Muscle layer of colon (tissue), 2 donors: ENCODE measurements around the gene TRABD2B.

ENCODE experiments used
- H3K27ac ChIP-seq: one replicate; pipeline ENCODE4 v1.7.0; 2013; ENCODE audit warnings: low read depth, mild to moderate bottlenecking, low read length, moderate library complexity
- H3K27me3 ChIP-seq, 2 donors: one replicate each; pipeline ENCODE4 v1.7.0; 2013; ENCODE audit warnings: low read length in 2 of 2, mild to moderate bottlenecking in 2 of 2; ENCODE audit not compliant: insufficient read depth in 2 of 2, control insufficient read depth in 1 of 2
- H3K36me3 ChIP-seq: one replicate; pipeline ENCODE4 v1.7.0; 2013; ENCODE audit warnings: mild to moderate bottlenecking, low read length; ENCODE audit not compliant: insufficient read depth
- H3K4me1 ChIP-seq: one replicate; pipeline ENCODE4 v1.7.0; 2013; ENCODE audit warnings: mild to moderate bottlenecking, low read length; ENCODE audit not compliant: insufficient read depth
- H3K4me3 ChIP-seq, 2 donors: one replicate each; pipeline ENCODE4 v1.7.0; 2013; ENCODE audit warnings: low read length in 2 of 2, low read depth in 1 of 2, mild to moderate bottlenecking in 1 of 2, moderate library complexity in 1 of 2
- H3K9ac ChIP-seq: one replicate; pipeline ENCODE4 v1.7.0; 2013; ENCODE audit warnings: low read length
- H3K9me3 ChIP-seq: one replicate; pipeline ENCODE4 v1.7.0; 2013; ENCODE audit warnings: mild to moderate bottlenecking, low read length
- donor health status: abdominal sarcoma.
- donor health status: Adenocarcinoma of cecum.

TRABD2B gene

DNA sequence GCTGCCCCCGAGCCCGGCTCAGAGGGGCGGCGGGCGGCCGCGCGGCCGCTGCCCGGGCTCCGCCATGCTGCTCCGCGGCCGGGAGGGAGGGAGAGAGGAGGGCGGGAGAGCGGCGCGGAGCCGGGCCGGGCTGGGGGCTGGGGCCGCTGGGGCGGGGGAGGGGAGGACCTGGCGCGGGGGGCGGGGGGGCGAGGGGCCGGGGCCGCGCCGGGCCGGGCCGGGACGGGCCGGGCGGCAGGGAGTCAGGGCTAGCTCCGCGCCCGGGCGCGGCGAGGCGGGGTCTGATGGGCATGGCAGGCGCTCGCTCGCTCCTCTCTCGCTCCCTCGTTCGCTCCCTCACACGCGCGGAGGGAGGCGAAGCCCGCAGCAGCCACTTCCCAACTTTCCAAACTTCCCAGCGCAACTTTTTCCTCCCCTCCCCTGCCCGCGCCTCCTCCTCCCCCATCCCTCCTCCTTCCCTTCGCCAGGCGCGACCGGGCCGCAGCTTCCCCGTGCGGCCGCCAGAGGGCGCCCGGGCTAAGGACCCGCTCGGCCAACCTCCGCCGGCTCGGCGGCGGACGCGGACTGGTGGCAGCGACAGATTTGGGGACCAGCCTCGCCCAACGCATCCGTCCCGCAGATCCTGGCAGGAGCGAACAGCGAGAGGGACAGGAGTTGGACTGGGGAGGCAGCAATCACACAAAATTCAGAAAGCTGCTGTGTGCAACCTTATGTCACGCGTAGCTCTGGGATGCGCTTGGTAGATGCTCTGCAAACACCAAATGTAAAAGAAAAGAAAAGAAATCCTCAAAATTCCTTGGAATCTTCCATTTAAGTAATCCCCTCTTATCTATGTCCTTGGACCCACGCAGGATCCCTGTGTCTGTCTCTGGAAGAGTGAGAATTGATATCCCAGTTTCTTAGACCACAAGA is at the start of gene TRABD2B:
Gene TRABD2B, minus strand, starts transcription at position 97 of the 912 bp plus-strand sequence.
- Histone ChIP-seq H3K9me3 (no peaks in the 10 kb centered on the region), H3K27ac (no peak within 1 kb of the TSS), H3K27me3 (peaks cover 4 to 16% of the 10 kb centered on the region in 2 donors), H3K4me3 (peak within 1 kb of the TSS; percentile 33 to 65), H3K9ac (no peak within 1 kb of the TSS), H3K4me1 (peaks cover 9% of the 10 kb centered on the region), H3K36me3 (no peaks in the 10 kb centered on the region)

- no peak overlapping the region for H3K27ac ChIP-seq
- H3K9ac ChIP-seq: no peak overlapping the region
- no peaks in the 10 kb centered on the region for H3K9me3 ChIP-seq
- H3K4me3 ChIP-seq: no peak overlapping the region
- no peaks in the 10 kb centered on the region for H3K27me3 ChIP-seq
- no peaks in the 10 kb centered on the region for H3K4me1 ChIP-seq
- H3K36me3 ChIP-seq: no peaks in the 10 kb centered on the region
These were observed 47.1 kb upstream of the TRABD2B start for GRCh38 chr1:48044311-48044710.

DNA sequence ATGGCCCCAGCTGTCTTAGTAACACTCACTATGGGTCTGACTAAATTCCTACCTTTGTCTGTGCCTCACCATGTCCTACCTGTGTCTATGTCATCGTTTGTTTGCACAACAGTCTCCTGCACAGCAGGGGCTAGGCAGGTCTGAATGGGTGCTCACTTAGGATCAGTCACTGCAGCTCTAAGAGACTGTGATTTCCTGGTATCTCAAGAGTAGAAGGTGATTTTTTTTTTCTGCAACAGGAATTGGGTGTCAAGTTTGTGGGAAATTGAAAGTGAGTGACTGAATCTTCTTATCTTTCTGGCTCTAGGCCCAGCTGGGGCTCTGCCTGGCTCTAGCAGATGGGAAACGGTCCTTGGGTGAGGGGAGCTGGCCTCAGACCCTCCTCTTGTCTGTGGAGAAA is 46.4 kb upstream of the TRABD2B start:
- Histone ChIP-seq H3K9me3 (no peaks in the 10 kb centered on the region), H3K27me3 (no peaks in the 10 kb centered on the region), H3K4me3 (no peak overlapping the region), H3K9ac (no peak overlapping the region), H3K36me3 (no peaks in the 10 kb centered on the region), H3K27ac (no peak overlapping the region), H3K4me1 (no peaks in the 10 kb centered on the region)

DNA sequence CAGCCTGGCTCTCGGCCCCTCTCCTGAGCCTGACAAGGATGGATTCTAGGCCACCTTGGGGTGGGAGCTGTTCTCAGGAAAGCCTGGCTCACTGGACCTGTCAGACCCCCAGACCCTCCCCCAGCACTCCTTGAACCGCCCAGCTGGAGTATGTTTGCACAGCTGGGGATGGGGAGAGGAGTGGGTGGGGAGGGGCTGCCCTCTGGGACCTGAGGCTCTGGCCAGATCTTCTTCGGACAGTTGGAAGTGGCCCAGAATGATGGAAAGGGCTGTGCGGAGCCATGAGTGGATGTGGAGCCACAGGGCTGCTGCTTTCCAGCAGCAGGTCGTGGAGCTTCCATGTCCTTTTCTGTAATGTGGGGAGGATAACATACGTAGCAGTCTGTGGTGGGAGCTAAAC is 43.0 kb upstream of the TRABD2B start:
- H3K27ac ChIP-seq: no peak overlapping the region
- no peaks in the 10 kb centered on the region for H3K27me3 ChIP-seq
- no peak overlapping the region for H3K4me3 ChIP-seq
- H3K36me3 ChIP-seq: no peaks in the 10 kb centered on the region
- no peaks in the 10 kb centered on the region for H3K9me3 ChIP-seq
- H3K4me1 ChIP-seq: no peaks in the 10 kb centered on the region
- H3K9ac ChIP-seq: no peak overlapping the region

GRCh38 chr1:48039088-48040054 is 42.2 kb upstream of the TRABD2B start:
- no peaks in the 10 kb centered on the region for H3K27me3 ChIP-seq
- no peak overlapping the region for H3K4me3 ChIP-seq
- no peak overlapping the region for H3K27ac ChIP-seq
- H3K9ac ChIP-seq: no peak overlapping the region
- H3K9me3 ChIP-seq: no peaks in the 10 kb centered on the region
- H3K36me3 ChIP-seq: no peaks in the 10 kb centered on the region
- H3K4me1 ChIP-seq: no peaks in the 10 kb centered on the region

- no peak overlapping the region for H3K4me3 ChIP-seq
- no peak overlapping the region for H3K27ac ChIP-seq
- H3K4me1 ChIP-seq: no peaks in the 10 kb centered on the region
- H3K9me3 ChIP-seq: no peaks in the 10 kb centered on the region
- no peak overlapping the region for H3K9ac ChIP-seq
- no peaks in the 10 kb centered on the region for H3K36me3 ChIP-seq
- no peaks in the 10 kb centered on the region for H3K27me3 ChIP-seq
These were observed 41.1 kb upstream of the TRABD2B start for GRCh38 chr1:48038270-48038767.

DNA sequence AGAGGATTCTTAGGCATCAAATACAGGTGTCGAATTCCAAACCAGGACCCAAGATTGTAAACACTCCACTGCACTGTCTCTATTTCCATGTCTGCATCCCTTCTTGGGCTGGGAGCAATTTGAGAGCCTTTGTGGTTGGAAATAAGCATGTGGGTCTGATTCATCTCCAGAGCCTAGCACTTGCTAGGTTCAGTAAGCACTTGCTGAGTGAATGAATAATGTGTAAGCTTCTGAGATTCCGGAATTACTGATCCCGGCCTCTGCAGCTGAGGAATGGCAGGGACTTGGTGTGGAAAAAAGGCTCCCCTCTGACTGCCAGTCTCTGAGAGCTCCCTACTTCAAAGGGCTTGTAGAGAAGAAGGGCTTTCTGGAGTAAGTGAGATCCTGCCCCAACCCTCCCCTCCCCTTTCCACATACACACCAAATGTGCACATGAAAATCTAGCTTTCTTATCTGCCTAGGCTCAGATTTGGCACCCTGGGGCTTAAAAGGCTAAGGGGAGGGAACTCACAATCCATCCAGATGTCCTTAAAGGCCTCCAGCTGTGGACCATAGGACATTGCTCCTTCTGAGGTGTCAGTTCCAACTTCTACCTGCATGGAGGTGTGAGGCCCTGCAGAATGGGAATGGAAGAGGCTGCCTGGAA is 39.6 kb upstream of the TRABD2B start:
- Histone ChIP-seq H3K27me3 (no peaks in the 10 kb centered on the region), H3K36me3 (no peaks in the 10 kb centered on the region), H3K4me1 (no peaks in the 10 kb centered on the region), H3K9me3 (no peaks in the 10 kb centered on the region), H3K27ac (no peak overlapping the region), H3K4me3 (no peak overlapping the region), H3K9ac (no peak overlapping the region)

GRCh38 chr1:48035371-48036141 is 38.4 kb upstream of the TRABD2B start:
- no peak overlapping the region for H3K9ac ChIP-seq
- no peak overlapping the region for H3K4me3 ChIP-seq
- H3K36me3 ChIP-seq: no peaks in the 10 kb centered on the region
- H3K27me3 ChIP-seq: no peaks in the 10 kb centered on the region
- H3K9me3 ChIP-seq: no peaks in the 10 kb centered on the region
- no peak overlapping the region for H3K27ac ChIP-seq
- no peaks in the 10 kb centered on the region for H3K4me1 ChIP-seq

- no peaks in the 10 kb centered on the region for H3K27me3 ChIP-seq
- no peak overlapping the region for H3K9ac ChIP-seq
- no peaks in the 10 kb centered on the region for H3K9me3 ChIP-seq
- H3K4me3 ChIP-seq: no peak overlapping the region
- H3K36me3 ChIP-seq: no peaks in the 10 kb centered on the region
- H3K27ac ChIP-seq: no peak overlapping the region
- H3K4me1 ChIP-seq: no peaks in the 10 kb centered on the region
These were observed 36.4 kb upstream of the TRABD2B start for GRCh38 chr1:48033495-48034045.

GRCh38 chr1:48031676-48032075 is 34.5 kb upstream of the TRABD2B start:
- Histone ChIP-seq H3K9ac (no peak overlapping the region), H3K36me3 (no peaks in the 10 kb centered on the region), H3K4me3 (no peak overlapping the region), H3K27me3 (no peaks in the 10 kb centered on the region), H3K27ac (no peak overlapping the region), H3K9me3 (no peaks in the 10 kb centered on the region), H3K4me1 (no peaks in the 10 kb centered on the region)
